WTC11 (cell line): ENCODE results near the gene BABAM2. TPM values are rescaled to one million over a fixed set of nuclear protein-coding genes. Genes with fewer than 3 reads are reported as not detected.

Source experiments
- ATAC-seq: fragments of 200-7000 bp; cut with Tn5 transposase; 2 replicates; pipeline ENCODE4 v1.10.0; 2021; ENCODE audit warnings: mild to moderate bottlenecking, moderate library complexity
- CTCF ChIA-PET: fragments of 300-600 bp; sonication (Branson Sonifier 250); formaldehyde crosslinking; loops from one replicate; lab custom pipeline; 2021; ENCODE audit warnings: antibody characterized with exemption; lab: Charles Lee
- POLR2A ChIA-PET: fragments of 350-600 bp; sonication (Branson Sonifier 250); formaldehyde crosslinking; loops from one replicate; lab custom pipeline; 2021; ENCODE audit warnings: antibody characterized with exemption; lab: Charles Lee
- DNase-seq: peaks from one replicate; pipeline ENCODE4 v3.0.0; 2021; ENCODE audit warnings: low spot score
- H3K27ac Mint-ChIP-seq: 2 replicates; pipeline ENCODE4 v1.8.0; 2021; ENCODE audit warnings: mixed read lengths
- H3K27me3 Mint-ChIP-seq: 2 replicates; pipeline ENCODE4 v1.8.0; 2021; ENCODE audit warnings: low read depth, mild to moderate bottlenecking, moderate library complexity, mixed read lengths
- H3K36me3 Mint-ChIP-seq: 2 replicates; pipeline ENCODE4 v1.8.0; 2021; ENCODE audit warnings: mixed read lengths
- H3K4me1 Mint-ChIP-seq: 2 replicates; pipeline ENCODE4 v1.8.0; 2022; ENCODE audit warnings: mixed read lengths
- H3K4me3 Mint-ChIP-seq: 2 replicates; pipeline ENCODE4 v1.8.0; 2021; ENCODE audit warnings: mild to moderate bottlenecking, moderate library complexity, mixed read lengths
- H3K9me3 Mint-ChIP-seq: 2 replicates; pipeline ENCODE4 v1.8.0; 2021; ENCODE audit warnings: mixed read lengths
- ELF4 ChIP-seq: sonication (generic); formaldehyde crosslinking; IDR thresholded peaks from 2 replicates; pipeline ENCODE4 v1.8.1; 2022; ENCODE audit warnings: low read depth, mild to moderate bottlenecking, moderate library complexity, missing genetic modification reagents
- EMX1 ChIP-seq: fragments of 250-450 bp; sonication (Bioruptor Pico); IDR thresholded peaks from 2 replicates; pipeline ENCODE4 v1.8.0; 2021; ENCODE audit warnings: mild to moderate bottlenecking
- ESRRA ChIP-seq: sonication (generic); formaldehyde crosslinking; IDR thresholded peaks from 2 replicates; pipeline ENCODE4 v1.8.1; 2022; ENCODE audit warnings: mild to moderate bottlenecking, missing genetic modification reagents, borderline replicate concordance
- GTF2I ChIP-seq: fragments of 250-450 bp; sonication (Bioruptor Pico); conservative IDR thresholded peaks from 2 replicates; pipeline ENCODE4 v1.4.0; 2021; ENCODE audit warnings: mild to moderate bottlenecking
- JAZF1 ChIP-seq: fragments of 250-450 bp; sonication (Bioruptor Pico); IDR thresholded peaks from 2 replicates; pipeline ENCODE4 v1.9.0; 2021; ENCODE audit warnings: moderate library complexity, mild to moderate bottlenecking, inconsistent platforms
- KAT7 ChIP-seq: sonication (generic); formaldehyde crosslinking; IDR thresholded peaks from 2 replicates; pipeline ENCODE4 v1.8.1; 2023; ENCODE audit warnings: missing genetic modification reagents, mild to moderate bottlenecking, borderline replicate concordance
- RORB ChIP-seq: fragments of 250-450 bp; sonication (Bioruptor Pico); IDR thresholded peaks from 2 replicates; pipeline ENCODE4 v1.9.0; 2021; ENCODE audit warnings: mild to moderate bottlenecking
- SOX15 ChIP-seq: fragments of 250-450 bp; sonication (Bioruptor Pico); IDR thresholded peaks from 2 replicates; pipeline ENCODE4 v1.9.0; 2021; ENCODE audit warnings: mild to moderate bottlenecking
- TEAD4 ChIP-seq: sonication (generic); formaldehyde crosslinking; IDR thresholded peaks from 2 replicates; pipeline ENCODE4 v1.8.0; 2022; ENCODE audit warnings: mild to moderate bottlenecking, missing genetic modification reagents
- total RNA-seq: library from RNA; stranded (reverse); gene quantifications from 3 replicates; pipeline ENCODE4 v1.2.3, GENCODE V29; 2021
- TF ChIP-seq, protein P1 (sequence below): fragments of 250-450 bp; sonication (Bioruptor Pico); conservative IDR thresholded peaks from 2 replicates; pipeline ENCODE4 v1.9.0; 2021; ENCODE audit warnings: mild to moderate bottlenecking
- TF ChIP-seq, protein P2 (sequence below): sonication (generic); formaldehyde crosslinking; IDR thresholded peaks from 2 replicates; pipeline ENCODE4 v1.8.1; 2023; ENCODE audit warnings: mild to moderate bottlenecking, missing genetic modification reagents, moderate library complexity
- TF ChIP-seq, protein P3 (sequence below): fragments of 250-450 bp; sonication (Bioruptor Pico); IDR thresholded peaks from 2 replicates; pipeline ENCODE4 v1.9.0; 2021; ENCODE audit warnings: mild to moderate bottlenecking, borderline replicate concordance
- TF ChIP-seq, protein P4 (sequence below): sonication (generic); formaldehyde crosslinking; IDR thresholded peaks from 2 replicates; pipeline ENCODE4 v1.8.0; 2023; ENCODE audit warnings: mild to moderate bottlenecking, missing genetic modification reagents
- TF ChIP-seq, protein P5 (sequence below): fragments of 250-450 bp; sonication (Bioruptor Pico); IDR thresholded peaks from 2 replicates; pipeline ENCODE4 v1.8.0; 2021; ENCODE audit warnings: mild to moderate bottlenecking
- TF ChIP-seq, protein P6 (sequence below): sonication (generic); formaldehyde crosslinking; IDR thresholded peaks from 2 replicates; pipeline ENCODE4 v1.8.0; 2022; ENCODE audit warnings: mild to moderate bottlenecking, missing genetic modification reagents

Gene BABAM2
- total RNA-seq, 1 experiment from 2014 or later: 16.5 TPM

DNA sequence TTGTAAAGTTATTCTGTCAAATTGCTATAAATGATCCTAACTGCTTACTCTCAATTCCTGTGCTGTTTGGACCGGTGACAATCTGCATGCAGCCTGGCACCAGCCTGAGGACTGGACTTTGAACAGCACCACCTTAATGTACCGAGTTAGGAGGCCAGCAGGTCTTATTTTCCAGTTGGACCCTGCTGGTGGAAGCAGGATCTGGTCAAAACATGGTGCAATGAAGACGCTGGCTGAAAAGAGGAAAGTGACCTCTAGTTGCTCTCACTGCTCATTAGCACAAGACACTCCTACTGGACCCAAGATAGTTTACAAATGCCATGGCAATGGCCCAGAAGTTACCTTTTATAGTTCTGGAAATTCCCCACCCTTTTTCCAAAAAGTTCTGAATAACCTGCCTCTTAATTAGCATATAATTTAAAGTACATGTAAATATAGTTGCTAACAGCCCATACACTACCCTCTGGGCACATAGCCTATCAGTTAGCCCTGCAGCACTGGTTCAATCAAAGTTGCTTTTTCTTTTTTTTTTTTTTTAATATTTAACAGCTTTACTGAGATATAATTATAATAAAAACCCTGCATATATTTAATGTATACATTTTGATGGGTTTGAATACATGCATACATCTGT lies 36.2 kb upstream of the BABAM2 start:
- no peaks in the 10 kb centered on the region for H3K4me1 Mint-ChIP-seq

DNA sequence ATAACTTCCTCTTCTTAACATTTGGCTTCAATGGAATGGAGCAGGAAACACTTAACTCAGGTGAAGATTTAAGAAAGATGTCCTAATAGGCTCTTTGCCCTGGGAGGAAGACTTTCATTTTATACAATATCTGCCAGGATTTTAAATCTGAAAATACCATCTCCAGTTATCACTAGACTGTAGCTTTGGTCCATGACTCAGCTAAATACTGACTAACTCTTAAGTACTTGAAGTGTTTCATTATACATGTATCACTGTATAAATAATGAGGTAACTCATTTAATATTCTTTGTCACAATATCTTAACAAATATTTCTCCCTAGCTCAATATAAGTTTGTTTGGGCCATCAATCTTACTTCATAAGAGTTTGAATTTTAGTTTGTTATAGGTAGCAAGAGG lies 35.1 kb upstream of the BABAM2 start:
- CTCF ChIA-PET: no interaction called here
- H3K4me3 Mint-ChIP-seq: no peak overlapping the region
- POLR2A ChIA-PET: no interaction called here
- H3K4me1 Mint-ChIP-seq: no peaks in the 10 kb centered on the region
- no peak for ATAC-seq
- no peak for TF ChIP-seq KAT7 (CRISPR knock-in tag)
- H3K36me3 Mint-ChIP-seq: peaks cover 5% of the 10 kb centered on the region; the same call in 1 of the 2 replicates
- no peak overlapping the region for H3K27ac Mint-ChIP-seq
- peaks cover 29% of the 10 kb centered on the region for H3K27me3 Mint-ChIP-seq
- H3K9me3 Mint-ChIP-seq: peaks cover 43% of the 10 kb centered on the region
- no peak for DNase-seq

More for the DNA sequence above, 36.2 kb upstream of the BABAM2 start:
- peaks cover 43% of the 10 kb centered on the region for H3K9me3 Mint-ChIP-seq
- TF ChIP-seq, protein P1, sequence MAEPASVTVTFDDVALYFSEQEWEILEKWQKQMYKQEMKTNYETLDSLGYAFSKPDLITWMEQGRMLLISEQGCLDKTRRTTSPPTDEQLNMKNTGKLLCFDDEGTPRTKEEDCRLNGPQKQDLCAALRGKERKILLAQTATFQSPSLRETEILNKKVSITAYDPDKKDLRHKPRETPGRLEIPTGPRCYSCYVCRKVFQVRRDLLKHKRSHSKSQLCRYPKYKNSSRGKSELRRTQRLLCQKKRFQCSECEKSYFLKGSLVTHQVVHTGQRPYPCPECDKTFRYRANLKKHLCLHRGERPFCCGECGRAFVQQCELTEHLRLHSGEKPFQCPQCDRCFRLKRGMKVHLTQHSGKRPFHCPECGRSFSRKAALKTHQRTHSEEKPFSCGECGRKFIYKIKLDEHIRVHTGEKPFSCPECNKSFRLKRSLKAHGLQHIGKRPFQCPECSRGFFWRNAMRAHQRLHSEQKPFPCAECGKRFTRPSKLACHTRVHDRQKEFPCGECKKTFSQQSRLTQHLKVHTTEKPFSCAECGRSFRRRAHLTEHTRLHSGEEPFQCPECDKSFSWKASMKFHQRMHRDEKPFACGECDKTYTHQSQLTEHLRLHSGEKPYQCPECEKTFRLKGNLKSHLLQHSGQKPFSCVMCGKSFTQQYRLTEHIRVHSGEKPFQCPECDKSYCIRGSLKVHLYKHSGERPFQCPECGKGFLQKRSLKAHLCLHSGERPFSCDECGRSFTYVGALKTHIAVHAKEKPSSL: no peak
- no peak for TF ChIP-seq ELF4 (CRISPR knock-in tag)
- no peak for TF ChIP-seq JAZF1
- TF ChIP-seq GTF2I (CRISPR knock-in tag): no peak
- TF ChIP-seq, protein P2, sequence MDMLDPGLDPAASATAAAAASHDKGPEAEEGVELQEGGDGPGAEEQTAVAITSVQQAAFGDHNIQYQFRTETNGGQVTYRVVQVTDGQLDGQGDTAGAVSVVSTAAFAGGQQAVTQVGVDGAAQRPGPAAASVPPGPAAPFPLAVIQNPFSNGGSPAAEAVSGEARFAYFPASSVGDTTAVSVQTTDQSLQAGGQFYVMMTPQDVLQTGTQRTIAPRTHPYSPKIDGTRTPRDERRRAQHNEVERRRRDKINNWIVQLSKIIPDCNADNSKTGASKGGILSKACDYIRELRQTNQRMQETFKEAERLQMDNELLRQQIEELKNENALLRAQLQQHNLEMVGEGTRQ: no peak
- TF ChIP-seq RORB (CRISPR knock-in tag): no peak
- TF ChIP-seq, protein P3, sequence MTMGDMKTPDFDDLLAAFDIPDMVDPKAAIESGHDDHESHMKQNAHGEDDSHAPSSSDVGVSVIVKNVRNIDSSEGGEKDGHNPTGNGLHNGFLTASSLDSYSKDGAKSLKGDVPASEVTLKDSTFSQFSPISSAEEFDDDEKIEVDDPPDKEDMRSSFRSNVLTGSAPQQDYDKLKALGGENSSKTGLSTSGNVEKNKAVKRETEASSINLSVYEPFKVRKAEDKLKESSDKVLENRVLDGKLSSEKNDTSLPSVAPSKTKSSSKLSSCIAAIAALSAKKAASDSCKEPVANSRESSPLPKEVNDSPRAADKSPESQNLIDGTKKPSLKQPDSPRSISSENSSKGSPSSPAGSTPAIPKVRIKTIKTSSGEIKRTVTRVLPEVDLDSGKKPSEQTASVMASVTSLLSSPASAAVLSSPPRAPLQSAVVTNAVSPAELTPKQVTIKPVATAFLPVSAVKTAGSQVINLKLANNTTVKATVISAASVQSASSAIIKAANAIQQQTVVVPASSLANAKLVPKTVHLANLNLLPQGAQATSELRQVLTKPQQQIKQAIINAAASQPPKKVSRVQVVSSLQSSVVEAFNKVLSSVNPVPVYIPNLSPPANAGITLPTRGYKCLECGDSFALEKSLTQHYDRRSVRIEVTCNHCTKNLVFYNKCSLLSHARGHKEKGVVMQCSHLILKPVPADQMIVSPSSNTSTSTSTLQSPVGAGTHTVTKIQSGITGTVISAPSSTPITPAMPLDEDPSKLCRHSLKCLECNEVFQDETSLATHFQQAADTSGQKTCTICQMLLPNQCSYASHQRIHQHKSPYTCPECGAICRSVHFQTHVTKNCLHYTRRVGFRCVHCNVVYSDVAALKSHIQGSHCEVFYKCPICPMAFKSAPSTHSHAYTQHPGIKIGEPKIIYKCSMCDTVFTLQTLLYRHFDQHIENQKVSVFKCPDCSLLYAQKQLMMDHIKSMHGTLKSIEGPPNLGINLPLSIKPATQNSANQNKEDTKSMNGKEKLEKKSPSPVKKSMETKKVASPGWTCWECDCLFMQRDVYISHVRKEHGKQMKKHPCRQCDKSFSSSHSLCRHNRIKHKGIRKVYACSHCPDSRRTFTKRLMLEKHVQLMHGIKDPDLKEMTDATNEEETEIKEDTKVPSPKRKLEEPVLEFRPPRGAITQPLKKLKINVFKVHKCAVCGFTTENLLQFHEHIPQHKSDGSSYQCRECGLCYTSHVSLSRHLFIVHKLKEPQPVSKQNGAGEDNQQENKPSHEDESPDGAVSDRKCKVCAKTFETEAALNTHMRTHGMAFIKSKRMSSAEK (CRISPR knock-in tag): no peak
- TF ChIP-seq, protein P4, sequence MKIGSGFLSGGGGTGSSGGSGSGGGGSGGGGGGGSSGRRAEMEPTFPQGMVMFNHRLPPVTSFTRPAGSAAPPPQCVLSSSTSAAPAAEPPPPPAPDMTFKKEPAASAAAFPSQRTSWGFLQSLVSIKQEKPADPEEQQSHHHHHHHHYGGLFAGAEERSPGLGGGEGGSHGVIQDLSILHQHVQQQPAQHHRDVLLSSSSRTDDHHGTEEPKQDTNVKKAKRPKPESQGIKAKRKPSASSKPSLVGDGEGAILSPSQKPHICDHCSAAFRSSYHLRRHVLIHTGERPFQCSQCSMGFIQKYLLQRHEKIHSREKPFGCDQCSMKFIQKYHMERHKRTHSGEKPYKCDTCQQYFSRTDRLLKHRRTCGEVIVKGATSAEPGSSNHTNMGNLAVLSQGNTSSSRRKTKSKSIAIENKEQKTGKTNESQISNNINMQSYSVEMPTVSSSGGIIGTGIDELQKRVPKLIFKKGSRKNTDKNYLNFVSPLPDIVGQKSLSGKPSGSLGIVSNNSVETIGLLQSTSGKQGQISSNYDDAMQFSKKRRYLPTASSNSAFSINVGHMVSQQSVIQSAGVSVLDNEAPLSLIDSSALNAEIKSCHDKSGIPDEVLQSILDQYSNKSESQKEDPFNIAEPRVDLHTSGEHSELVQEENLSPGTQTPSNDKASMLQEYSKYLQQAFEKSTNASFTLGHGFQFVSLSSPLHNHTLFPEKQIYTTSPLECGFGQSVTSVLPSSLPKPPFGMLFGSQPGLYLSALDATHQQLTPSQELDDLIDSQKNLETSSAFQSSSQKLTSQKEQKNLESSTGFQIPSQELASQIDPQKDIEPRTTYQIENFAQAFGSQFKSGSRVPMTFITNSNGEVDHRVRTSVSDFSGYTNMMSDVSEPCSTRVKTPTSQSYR (CRISPR knock-in tag): no peak
- H3K27me3 Mint-ChIP-seq: peaks cover 24% of the 10 kb centered on the region
- H3K36me3 Mint-ChIP-seq: peaks cover 5% of the 10 kb centered on the region; the same call in 1 of the 2 replicates
- DNase-seq (no peak), ATAC-seq (no peak)
- ChIA-PET CTCF (no interaction called here), POLR2A (no interaction called here)
- H3K27ac Mint-ChIP-seq: no peak overlapping the region
- H3K4me3 Mint-ChIP-seq: no peak overlapping the region

DNA sequence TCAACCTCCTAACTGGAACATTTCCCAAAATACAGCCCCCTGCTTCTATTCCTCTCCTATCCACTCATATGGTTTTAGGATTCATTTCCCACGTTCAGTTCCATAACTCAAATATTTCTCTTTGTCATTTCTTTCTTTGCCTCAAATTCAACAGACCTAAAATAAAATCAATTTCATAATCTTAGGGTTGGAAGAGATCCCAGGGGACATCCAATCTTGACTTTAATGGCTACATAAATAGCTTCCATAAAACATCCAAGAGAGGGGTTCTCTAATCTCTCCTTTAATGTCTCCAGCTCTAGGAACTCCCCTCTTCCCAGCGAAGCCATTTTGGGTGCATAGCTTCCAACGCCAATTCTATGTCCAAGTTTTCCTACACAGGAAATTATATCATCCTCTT lies 34.1 kb upstream of the BABAM2 start:
- POLR2A ChIA-PET: no interaction called here
- H3K27me3 Mint-ChIP-seq: peaks cover 36% of the 10 kb centered on the region
- H3K4me1 Mint-ChIP-seq: no peaks in the 10 kb centered on the region
- H3K36me3 Mint-ChIP-seq: peaks cover 5% of the 10 kb centered on the region; the same call in 1 of the 2 replicates
- H3K27ac Mint-ChIP-seq: no peak overlapping the region
- CTCF ChIA-PET: interaction anchor here (0.6 kb wide), 1 partner anchor 62 kb away, joined by 3 read pairs; no protein-coding TSS in a partner anchor
- H3K9me3 Mint-ChIP-seq: peaks cover 43% of the 10 kb centered on the region
- ATAC-seq: no peak
- no peak for DNase-seq
- no peak overlapping the region for H3K4me3 Mint-ChIP-seq
- no peak for TF ChIP-seq EMX1 (CRISPR knock-in tag)
- TF ChIP-seq ESRRA (CRISPR knock-in tag): no peak
- no peak for TF ChIP-seq SOX15 (CRISPR knock-in tag)
- no peak for TF ChIP-seq TEAD4 (CRISPR knock-in tag)
- TF ChIP-seq, protein P5, sequence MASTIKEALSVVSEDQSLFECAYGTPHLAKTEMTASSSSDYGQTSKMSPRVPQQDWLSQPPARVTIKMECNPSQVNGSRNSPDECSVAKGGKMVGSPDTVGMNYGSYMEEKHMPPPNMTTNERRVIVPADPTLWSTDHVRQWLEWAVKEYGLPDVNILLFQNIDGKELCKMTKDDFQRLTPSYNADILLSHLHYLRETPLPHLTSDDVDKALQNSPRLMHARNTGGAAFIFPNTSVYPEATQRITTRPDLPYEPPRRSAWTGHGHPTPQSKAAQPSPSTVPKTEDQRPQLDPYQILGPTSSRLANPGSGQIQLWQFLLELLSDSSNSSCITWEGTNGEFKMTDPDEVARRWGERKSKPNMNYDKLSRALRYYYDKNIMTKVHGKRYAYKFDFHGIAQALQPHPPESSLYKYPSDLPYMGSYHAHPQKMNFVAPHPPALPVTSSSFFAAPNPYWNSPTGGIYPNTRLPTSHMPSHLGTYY: no peak
- TF ChIP-seq, protein P6, sequence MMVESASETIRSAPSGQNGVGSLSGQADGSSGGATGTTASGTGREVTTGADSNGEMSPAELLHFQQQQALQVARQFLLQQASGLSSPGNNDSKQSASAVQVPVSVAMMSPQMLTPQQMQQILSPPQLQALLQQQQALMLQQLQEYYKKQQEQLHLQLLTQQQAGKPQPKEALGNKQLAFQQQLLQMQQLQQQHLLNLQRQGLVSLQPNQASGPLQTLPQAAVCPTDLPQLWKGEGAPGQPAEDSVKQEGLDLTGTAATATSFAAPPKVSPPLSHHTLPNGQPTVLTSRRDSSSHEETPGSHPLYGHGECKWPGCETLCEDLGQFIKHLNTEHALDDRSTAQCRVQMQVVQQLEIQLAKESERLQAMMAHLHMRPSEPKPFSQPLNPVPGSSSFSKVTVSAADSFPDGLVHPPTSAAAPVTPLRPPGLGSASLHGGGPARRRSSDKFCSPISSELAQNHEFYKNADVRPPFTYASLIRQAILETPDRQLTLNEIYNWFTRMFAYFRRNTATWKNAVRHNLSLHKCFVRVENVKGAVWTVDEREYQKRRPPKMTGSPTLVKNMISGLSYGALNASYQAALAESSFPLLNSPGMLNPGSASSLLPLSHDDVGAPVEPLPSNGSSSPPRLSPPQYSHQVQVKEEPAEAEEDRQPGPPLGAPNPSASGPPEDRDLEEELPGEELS (CRISPR knock-in tag): no peak
